HG03108 (cell line): ENCODE measurements around the gene SLC9A9.
"Not testable (repeated sequence)": the region's sequence is repeated elsewhere in the genome, so short reads cannot be mapped to it uniquely, and the experiment has no call there.

Experiments
- ATAC-seq: cut with Tn5 transposase; IDR thresholded peaks from one replicate; pipeline ENCODE4 v1.9.1; 2021; ENCODE audit warnings: moderate library complexity; ENCODE audit not compliant: unreplicated experiment

SLC9A9 gene

GRCh38 chr3:143306407-143306806 lies 541.9 kb downstream of the SLC9A9 start:
- ATAC-seq = no peak

GRCh38 chr3:143302638-143303171 lies 545.6 kb downstream of the SLC9A9 start:
- ATAC-seq = no peak

- ATAC-seq = no peak
Observed at GRCh38 chr3:143301031-143301901, 547.0 kb downstream of the SLC9A9 start.

- no peak for ATAC-seq
Observed at GRCh38 chr3:143298886-143299535, 549.3 kb downstream of the SLC9A9 start.

- ATAC-seq = no peak
Observed at GRCh38 chr3:143298380-143298779, 549.9 kb downstream of the SLC9A9 start.

GRCh38 chr3:143295201-143296080 lies 552.8 kb downstream of the SLC9A9 start:
- ATAC-seq = no peak

- no peak for ATAC-seq
Observed at GRCh38 chr3:143294188-143294587, 554.1 kb downstream of the SLC9A9 start.

- ATAC-seq = no peak
Observed at GRCh38 chr3:143291836-143292447, 556.3 kb downstream of the SLC9A9 start.

GRCh38 chr3:143288944-143289343 lies 559.3 kb downstream of the SLC9A9 start:
- no peak for ATAC-seq

GRCh38 chr3:143287403-143287802 lies 560.9 kb downstream of the SLC9A9 start:
- ATAC-seq = no peak

- ATAC-seq = no peak
Observed at GRCh38 chr3:143286392-143287010, 561.8 kb downstream of the SLC9A9 start.

- ATAC-seq = no peak
Observed at GRCh38 chr3:143283432-143284128, 564.7 kb downstream of the SLC9A9 start.

GRCh38 chr3:143280984-143281383 lies 567.3 kb downstream of the SLC9A9 start:
- no peak for ATAC-seq

- ATAC-seq = not testable (repeated sequence)
Observed at GRCh38 chr3:143279567-143279966, 568.7 kb downstream of the SLC9A9 start.

GRCh38 chr3:143278721-143279120 lies 569.5 kb downstream of the SLC9A9 start:
- ATAC-seq = no peak

- no peak for ATAC-seq
Observed at GRCh38 chr3:143277531-143277930, 570.7 kb downstream of the SLC9A9 start.

- peak; percentile 67 for ATAC-seq
Observed at GRCh38 chr3:143276592-143276991, 571.7 kb downstream of the SLC9A9 start.

- ATAC-seq = no peak
Observed at GRCh38 chr3:143273975-143274690, 574.1 kb downstream of the SLC9A9 start.

GRCh38 chr3:143271136-143271535 lies 577.1 kb downstream of the SLC9A9 start:
- ATAC-seq = no peak
